Fibroblast of skin of scalp (primary cell): ENCODE measurements around the gene PPP1R12A.

Experiments used
- DNase-seq: peaks from one replicate; pipeline ENCODE4 v3.0.0-alpha.2; 2013

PPP1R12A gene

GRCh38 chr12:79935624-79936345 lies 888 bp upstream of the PPP1R12A start:
- DNase-seq: peak; percentile 63

- DNase-seq: peak; percentile 57
Observed at GRCh38 chr12:79934281-79935020, 446 bp downstream of the PPP1R12A start.

DNA sequence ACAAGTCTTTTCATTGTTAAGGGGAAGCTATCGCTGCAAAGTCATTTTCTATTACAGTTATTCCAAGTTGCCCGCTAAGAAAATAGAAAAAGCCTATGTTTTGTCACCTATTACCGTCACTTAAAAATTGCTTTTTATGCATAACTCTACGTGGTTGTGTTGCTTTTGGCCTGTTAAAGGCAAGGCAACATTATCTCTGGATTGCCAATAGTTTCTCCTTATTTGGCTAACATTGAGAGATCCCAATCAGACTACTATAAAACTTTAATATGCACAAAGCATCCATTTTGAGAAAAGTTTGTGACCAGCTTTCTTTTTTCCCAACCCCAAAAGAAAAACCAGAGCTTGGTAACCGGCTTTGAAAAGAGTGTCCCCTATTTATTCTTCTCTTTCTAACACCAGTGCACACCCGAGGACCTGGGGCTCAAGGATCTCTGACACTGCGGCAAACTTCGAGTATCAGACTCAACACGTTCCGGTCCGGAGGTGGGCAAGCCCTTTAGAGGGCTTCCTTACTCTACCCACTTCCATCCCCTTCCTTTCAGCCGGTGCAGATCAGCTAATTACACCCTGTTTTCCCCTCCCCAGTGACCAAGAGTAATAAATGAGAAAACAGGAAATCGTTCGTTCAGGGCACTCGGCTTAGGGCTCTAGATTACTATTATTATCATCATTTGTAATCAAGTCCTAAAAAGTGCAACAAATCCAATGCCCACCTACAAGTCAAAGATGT lies 1.2 kb downstream of the PPP1R12A start:
- no peak for DNase-seq

DNA sequence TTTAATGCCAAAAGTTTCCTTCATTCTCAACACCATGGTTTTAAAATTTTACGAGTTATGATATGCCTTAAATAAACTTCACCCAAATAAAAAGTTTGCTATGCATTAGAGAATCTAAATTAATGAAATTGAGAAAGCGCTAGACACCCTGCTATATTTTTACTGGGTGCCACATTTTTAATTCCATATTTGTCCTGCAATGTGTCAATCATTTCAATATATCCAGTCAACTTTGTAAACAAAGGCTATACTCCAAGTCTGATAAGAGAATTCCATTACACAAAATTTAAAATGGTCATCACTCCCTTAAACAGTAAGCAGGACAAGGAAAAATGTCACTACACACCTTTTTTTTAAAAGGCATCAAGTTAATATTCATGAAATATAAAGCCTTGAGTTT lies 1.9 kb downstream of the PPP1R12A start:
- DNase-seq: no peak

DNA sequence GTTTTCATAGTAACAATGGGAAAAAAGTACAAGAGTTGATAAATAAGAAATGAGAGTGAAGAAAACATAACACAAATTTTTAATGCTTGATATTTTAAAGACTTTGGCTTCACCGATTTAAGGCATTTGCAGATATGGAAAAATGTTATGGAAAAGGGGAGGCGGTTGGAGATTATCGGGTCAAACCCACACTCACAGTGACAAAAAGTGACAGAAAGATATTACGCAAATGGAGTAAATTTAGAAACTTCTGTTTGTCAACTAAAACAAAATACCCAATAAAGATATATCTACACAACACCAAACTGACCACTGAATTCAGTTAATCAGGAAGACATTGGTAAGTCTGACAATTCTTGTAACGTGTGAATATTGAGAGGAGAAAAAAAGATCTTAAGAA lies 2.5 kb downstream of the PPP1R12A start:
- no peak for DNase-seq

DNA sequence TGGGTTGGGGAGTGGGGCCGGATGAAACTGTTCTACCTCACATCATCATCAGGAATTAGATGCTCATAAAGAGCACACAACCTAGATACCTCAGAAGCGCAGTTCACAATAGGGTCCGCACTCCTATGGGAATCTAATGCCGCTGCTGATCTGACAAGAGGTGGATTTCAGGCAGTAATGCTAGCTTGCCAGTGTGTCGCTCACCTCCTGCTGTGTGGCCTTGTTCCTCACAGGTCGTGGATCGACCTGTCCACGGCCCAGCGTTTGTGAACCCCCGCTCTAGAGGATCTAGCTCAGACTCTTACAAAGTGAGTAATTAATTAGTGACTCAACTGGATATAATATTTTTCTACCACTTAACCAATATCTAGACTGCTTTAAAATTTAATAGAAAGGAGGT lies 5.8 kb downstream of the PPP1R12A start:
- DNase-seq: no peak

DNA sequence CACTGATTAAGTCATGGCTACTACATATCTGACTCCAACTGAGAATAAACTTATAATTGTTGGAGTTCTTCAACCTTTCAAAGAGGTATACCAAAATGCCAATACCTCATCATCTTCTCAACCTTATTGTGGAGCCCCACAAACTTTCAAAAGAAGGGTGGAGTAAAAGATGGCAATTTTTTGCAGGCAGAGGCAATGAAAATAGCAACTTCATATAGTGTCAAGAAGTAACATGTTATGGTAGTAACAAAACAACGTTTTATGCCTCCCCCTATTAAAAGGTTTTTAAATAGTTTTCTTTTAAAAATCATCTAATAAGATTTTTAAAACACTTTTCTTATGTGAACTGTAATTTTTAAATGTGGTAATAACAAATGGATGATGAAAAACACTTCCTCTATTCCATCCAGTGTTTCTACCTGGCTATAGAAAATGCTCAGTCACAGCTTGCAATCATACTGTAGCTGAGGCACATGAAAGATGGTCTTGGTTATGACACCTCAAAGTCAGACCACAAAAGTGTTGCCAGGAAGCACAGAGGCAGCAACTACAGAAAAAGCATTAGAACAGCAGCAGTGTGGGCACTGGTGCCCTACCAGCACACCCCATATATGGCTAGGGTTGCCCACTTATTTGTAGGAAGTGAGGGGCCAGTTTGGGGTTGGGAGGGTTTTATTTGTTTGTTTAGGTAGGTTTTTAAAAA lies 7.0 kb downstream of the PPP1R12A start:
- DNase-seq: peak; percentile 28

- no peak for DNase-seq
Observed at GRCh38 chr12:79926951-79927350, 7.9 kb downstream of the PPP1R12A start.

GRCh38 chr12:79925492-79925891 lies 9.4 kb downstream of the PPP1R12A start:
- DNase-seq: peak; percentile 48

DNA sequence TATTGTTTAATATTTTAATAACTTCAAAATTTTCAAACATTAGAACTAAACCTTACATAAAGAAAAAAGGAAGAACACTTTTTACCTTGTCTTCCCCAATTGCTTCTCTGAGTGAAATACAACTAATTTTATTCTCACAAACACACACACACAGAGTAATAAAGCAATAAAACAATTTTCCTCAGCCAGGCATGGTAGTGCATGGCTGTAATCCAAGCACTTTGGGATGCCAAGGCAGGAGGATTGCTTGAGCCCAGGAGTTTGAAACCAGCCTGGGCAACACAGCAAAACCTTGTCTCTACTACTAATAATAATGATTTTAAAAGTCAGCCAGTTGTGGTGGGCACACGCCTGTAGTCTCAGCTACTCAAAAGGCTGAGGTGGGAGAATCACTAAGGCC lies 13.1 kb downstream of the PPP1R12A start:
- DNase-seq: no peak

DNA sequence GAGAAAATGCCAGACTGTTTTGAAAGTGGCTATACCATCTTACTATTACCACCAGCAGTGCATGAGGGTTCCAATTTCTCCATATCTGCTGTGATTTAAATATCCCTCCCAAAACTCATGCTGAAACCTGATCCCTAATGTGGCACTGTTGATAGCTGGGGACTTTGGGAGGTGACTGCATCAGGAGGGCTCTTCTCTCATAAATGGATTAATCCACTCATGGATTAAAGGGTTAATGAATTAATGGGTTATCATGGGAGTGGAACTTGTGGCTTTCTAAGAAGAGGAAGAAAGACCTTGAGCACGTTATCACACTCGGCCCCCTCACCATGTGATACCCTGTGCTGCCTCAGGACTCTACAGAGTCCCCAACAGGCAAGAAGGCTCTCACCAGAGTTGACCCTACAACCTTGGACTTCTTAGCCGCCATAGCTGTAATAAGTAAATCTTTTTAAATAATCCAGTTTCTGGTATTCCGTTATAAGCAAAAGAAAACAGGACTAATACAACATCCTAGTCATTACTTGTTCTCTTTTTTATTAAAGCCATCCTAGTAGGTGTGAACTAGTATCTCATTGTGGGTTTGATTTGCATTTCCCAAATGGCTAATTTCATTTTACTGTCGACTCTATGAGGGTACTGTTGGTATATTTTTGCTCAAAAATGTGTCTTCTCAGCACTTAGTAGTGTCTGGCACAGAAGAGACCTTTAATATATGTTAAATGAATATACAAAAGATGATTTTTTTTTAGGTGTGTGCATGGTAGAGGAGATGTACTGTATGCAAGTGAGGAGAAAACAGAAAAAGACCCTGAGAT lies 14.3 kb downstream of the PPP1R12A start:
- DNase-seq: no peak

DNA sequence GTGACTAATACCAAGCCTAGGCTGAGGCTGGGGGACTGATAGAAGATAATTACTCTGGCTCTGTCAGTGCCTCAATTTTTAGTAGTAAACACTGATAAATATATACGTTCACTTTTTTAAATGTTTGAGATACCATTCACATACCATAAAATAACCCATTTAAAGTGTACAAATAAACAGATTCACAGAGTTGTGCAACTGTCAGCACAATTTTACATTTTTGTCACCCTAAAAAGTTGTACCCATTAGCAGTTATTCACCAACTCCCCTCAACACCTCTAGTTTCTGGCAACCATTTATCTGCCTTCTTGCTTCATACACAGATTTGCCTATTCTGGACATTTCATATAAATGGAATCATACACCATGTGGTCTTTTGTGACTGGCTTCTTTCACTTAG lies 15.1 kb downstream of the PPP1R12A start:
- DNase-seq: no peak

DNA sequence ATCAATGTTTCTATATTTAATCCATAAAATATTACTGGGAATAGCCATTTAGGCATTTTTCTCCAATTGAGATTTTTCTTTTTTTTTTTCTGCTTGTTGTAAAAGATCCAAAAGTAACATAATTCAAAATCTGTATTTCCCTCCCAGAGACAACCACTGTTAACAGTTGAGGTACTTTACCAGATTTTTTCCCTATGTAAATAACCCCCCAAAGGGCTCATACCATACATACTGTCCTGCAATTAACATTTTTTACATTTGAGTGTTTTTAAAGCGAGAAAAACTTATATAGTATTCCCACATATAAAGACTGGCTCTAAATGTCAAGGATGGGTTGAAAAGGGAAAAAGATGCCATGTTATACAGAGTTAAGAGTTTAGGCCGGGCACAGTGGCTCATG lies 18.1 kb downstream of the PPP1R12A start:
- peak; percentile 61 for DNase-seq

- DNase-seq: peak; percentile 67
Observed at GRCh38 chr12:79911889-79912656, 22.8 kb downstream of the PPP1R12A start.

GRCh38 chr12:79908366-79908765 lies 26.5 kb downstream of the PPP1R12A start:
- no peak for DNase-seq

DNA sequence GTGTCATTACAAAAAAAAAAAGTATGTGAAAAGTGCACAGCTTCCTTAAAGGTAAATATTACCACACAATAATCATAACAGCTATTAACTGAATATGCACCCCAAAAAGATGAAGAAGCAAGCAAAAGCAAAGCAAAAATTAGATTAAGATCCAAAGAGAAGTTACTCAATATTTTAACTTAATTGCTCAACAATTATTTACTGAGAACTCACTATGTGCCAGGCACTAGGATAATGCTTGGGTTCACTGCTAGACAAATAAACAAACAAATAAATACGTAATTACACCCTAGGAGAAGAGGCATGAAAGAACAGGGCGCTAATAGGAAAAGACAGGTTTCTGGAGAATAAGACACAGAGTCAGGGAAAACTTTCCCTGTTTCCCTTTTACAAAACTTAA lies 33.4 kb downstream of the PPP1R12A start:
- DNase-seq: no peak

- DNase-seq: no peak
Observed at GRCh38 chr12:79900951-79901350, 33.9 kb downstream of the PPP1R12A start.

GRCh38 chr12:79900199-79900598 lies 34.7 kb downstream of the PPP1R12A start:
- no peak for DNase-seq

- DNase-seq: peak; percentile 95
Observed at GRCh38 chr12:79897617-79898016, 37.3 kb downstream of the PPP1R12A start.

- DNase-seq: no peak
Observed at GRCh38 chr12:79895804-79896203, 39.1 kb downstream of the PPP1R12A start.

DNA sequence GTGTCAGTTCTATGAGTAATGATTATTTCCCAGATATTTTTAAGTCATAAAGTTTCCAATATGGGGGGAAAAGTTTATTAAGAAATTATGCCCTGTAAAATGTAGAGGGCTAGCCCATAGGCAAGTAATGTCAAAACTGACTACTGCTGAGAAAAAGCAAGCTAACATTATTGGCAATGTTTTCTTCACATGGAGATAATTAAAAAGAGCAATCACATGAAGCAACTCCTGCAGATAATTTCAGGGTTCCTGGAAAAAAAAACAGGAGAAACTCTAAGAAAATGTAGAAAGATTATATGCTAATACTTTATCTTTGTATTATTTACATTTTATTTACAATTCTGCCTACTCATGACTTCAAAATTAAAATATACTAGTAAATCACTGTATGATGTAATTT lies 39.8 kb downstream of the PPP1R12A start:
- DNase-seq: peak; percentile 31
